HEK293T (cell line): ENCODE data around the gene NKAPD1.

Experiments
- BHLHE40 ChIP-seq: fragments of 450-650 bp; IDR thresholded peaks from 2 replicates; pipeline ENCODE4 v1.6.1; 2016; ENCODE audit warnings: mild to moderate bottlenecking, moderate library complexity, borderline replicate concordance
- CTBP1 ChIP-seq: fragments of 450-650 bp; IDR thresholded peaks from 2 replicates; pipeline ENCODE4 v1.6.1; 2016; ENCODE audit warnings: borderline replicate concordance
- ELF4 ChIP-seq: fragments of 450-650 bp; IDR thresholded peaks from 2 replicates; pipeline ENCODE4 v1.6.1; 2017; ENCODE audit warnings: antibody characterized with exemption
- FOXA1 ChIP-seq: fragments of 450-650 bp; IDR thresholded peaks from 2 replicates; pipeline ENCODE4 v1.6.1; 2016; ENCODE audit warnings: mild to moderate bottlenecking
- FOXK2 ChIP-seq: fragments of 450-650 bp; IDR thresholded peaks from 2 replicates; pipeline ENCODE4 v1.6.1; 2016; ENCODE audit warnings: mild to moderate bottlenecking
- FOXM1 ChIP-seq: fragments of 450-650 bp; IDR thresholded peaks from 2 replicates; pipeline ENCODE4 v1.6.1; 2017; ENCODE audit warnings: mild to moderate bottlenecking, borderline replicate concordance
- HDGF ChIP-seq: fragments of 450-650 bp; IDR thresholded peaks from 2 replicates; pipeline ENCODE4 v1.6.1; 2017; ENCODE audit warnings: antibody characterized with exemption, borderline replicate concordance
- LEF1 ChIP-seq: fragments of 450-650 bp; IDR thresholded peaks from 2 replicates; pipeline ENCODE4 v1.6.1; 2017; ENCODE audit warnings: mild to moderate bottlenecking, borderline replicate concordance
- NFRKB ChIP-seq: fragments of 450-650 bp; IDR thresholded peaks from 2 replicates; pipeline ENCODE4 v1.6.1; 2016; ENCODE audit warnings: mild to moderate bottlenecking, moderate library complexity
- SP1 ChIP-seq: fragments of 450-650 bp; IDR thresholded peaks from 2 replicates; pipeline ENCODE4 v1.6.1; 2017
- SUZ12 ChIP-seq: fragments of 450-650 bp; IDR thresholded peaks from 2 replicates; pipeline ENCODE4 v1.6.1; 2016; ENCODE audit warnings: mild to moderate bottlenecking
- TARDBP ChIP-seq: fragments of 450-650 bp; IDR thresholded peaks from 2 replicates; pipeline ENCODE4 v1.6.1; 2016
- ZNF384 ChIP-seq: fragments of 450-650 bp; IDR thresholded peaks from 2 replicates; pipeline ENCODE4 v1.6.1; 2016
- TF ChIP-seq, protein P1 (sequence below): fragments of 450-650 bp; IDR thresholded peaks from 2 replicates; pipeline ENCODE4 v1.6.1; 2016

DNA sequence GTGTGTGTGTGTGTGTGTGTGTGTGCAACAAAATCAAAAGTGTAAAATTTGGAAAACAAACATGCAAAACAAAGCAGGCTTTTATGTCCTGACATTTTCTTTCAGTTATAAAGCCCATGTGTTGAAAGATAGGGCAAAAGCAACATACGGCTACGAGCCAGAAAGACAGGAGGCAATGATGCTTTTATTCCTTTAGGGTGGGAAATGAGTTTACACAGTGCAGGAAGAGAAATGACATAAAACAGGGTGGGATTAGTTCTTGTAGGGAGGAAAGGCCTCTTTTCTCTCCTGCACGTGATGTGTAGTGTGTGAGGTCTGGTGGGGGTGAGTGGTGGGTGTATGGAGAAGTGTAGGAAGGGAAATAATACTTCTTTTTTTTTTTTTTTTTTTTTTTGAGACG is 60.4 kb downstream of the NKAPD1 start:
- no peak for TF ChIP-seq FOXM1
- no peak for TF ChIP-seq HDGF
- no peak for TF ChIP-seq FOXK2
- no peak for TF ChIP-seq CTBP1
- no peak for TF ChIP-seq SP1
- TF ChIP-seq TARDBP: no peak
- TF ChIP-seq, protein P1, sequence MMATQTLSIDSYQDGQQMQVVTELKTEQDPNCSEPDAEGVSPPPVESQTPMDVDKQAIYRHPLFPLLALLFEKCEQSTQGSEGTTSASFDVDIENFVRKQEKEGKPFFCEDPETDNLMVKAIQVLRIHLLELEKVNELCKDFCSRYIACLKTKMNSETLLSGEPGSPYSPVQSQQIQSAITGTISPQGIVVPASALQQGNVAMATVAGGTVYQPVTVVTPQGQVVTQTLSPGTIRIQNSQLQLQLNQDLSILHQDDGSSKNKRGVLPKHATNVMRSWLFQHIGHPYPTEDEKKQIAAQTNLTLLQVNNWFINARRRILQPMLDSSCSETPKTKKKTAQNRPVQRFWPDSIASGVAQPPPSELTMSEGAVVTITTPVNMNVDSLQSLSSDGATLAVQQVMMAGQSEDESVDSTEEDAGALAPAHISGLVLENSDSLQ: no peak
- no peak for TF ChIP-seq BHLHE40
- no peak for TF ChIP-seq ZNF384
- TF ChIP-seq SUZ12: no peak
- no peak for TF ChIP-seq NFRKB
- no peak for TF ChIP-seq LEF1
- no peak for TF ChIP-seq FOXA1
- no peak for TF ChIP-seq ELF4
